NCI-H446 treated with DMSO at 0.1 percent for 48 hours (cell line): ENCODE data around the gene FIBP.

Experiments
- DNase-seq: peaks from one replicate; lab custom pipeline; 2025; lab: John Stamatoyannopoulos, UW

Gene FIBP

DNA sequence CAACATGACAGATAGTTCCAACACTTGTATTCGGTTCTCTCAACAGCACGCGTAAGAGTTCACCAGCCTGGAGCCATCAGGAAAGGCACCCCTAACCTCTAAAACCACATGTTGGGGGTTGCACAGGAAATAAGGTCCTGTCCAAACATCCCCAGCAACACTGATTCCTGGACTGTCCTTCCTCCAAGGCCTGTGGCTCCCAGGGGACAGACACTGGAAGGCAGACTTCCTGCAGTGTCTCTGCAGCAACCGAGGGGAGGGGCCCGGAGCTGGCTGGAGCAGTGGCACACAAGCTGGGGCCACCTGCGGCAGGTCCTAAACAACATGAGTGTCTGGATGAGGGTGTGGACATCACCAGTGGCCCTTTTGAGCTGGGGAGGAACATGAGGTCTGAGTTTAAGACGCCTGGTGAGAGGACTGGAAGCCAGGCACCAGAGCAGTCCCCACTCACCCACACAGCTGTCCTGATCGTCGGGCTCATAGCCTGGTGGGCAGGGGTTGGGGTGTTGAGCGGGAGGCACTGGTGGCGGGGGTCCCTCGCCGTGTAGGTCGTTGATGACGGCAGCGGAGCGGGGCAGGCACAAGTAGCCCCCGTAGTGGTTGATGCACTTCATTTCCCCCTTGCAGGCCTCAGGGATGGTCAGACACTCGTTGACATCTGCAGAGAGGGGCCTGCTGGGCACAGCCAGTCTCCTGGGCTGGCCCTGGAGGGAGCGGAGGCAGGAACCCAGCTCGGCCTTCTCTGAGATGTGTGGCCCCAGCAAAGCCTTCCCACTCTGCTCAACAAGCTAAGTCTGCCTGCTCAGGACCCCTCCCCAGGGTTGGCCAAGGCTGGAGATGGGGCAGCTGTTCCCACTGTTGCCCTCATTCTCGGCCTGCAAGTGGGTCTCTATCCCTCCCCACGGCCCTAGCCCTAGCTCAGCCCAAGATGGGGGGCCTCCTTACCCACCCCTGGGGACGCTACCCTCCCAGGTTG lies 17.3 kb downstream of the FIBP start:
- DNase-seq: no peak

DNA sequence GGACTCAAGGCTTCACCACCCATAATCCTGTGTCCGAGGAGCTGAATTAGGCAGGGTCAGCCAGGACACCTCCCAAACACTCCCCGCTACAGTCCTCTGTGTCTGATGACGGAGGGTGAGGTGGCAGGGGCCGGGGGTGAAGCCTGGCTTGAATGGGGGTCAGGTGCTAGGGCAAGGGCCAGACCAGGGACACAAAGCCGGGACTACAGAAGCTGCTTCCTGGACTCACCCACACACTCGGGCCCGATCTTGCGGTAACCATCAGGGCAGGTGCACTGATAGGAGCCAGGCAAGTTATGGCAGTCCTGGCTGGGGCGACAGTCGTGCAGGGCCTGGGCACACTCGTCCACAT lies 18.0 kb downstream of the FIBP start:
- no peak for DNase-seq

DNA sequence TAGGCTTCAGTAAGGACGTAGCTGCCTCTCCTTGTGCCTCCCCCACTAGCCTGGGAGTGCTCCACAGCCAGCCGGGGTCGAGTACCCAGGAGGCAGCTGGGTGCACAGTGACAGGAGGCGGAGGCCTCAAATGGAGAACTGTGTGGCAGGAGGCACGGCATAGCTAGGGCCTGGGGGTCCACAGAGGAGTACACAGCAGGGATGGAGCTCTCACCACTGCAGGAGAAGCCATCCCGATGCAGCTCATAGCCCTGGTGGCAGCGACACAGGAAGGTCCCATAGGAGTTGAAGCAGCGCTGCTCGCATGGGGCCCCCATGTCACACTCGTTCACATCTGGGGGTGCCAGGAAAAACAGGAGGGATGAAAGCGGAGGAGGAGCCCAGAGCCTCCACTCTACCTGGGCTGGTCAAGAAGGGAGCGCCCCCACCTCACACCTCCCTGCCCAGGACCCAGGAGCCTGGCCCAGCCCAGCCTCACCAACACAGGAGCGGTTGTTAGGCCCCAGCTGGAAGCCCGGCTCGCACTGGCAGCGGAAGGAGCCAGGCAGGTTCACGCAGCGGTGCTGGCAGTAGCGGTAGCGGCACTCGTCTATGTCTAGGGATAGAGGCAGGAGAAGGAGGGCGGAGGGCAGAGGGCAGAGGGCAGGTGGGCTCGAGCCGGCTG lies 18.5 kb downstream of the FIBP start:
- DNase-seq: no peak

DNA sequence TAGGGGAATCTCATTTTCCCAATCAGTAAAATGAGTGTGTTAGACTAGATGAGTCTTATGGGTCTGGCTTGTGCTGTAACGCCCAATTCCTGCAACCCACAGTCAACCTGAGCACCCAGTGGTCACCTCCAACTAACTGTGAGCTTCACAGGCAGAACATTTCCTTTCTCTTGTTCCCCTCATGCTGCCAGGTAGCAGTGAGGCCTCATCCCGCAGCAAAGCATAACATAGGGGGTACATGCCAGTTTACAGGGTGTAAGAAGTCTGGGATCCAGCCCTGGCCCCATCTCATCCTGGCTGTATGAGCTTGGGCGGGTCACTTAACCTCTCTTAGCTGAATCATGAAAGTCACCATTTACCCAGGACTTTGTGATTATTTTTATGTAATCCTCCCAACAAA lies 19.4 kb downstream of the FIBP start:
- DNase-seq: no peak

DNA sequence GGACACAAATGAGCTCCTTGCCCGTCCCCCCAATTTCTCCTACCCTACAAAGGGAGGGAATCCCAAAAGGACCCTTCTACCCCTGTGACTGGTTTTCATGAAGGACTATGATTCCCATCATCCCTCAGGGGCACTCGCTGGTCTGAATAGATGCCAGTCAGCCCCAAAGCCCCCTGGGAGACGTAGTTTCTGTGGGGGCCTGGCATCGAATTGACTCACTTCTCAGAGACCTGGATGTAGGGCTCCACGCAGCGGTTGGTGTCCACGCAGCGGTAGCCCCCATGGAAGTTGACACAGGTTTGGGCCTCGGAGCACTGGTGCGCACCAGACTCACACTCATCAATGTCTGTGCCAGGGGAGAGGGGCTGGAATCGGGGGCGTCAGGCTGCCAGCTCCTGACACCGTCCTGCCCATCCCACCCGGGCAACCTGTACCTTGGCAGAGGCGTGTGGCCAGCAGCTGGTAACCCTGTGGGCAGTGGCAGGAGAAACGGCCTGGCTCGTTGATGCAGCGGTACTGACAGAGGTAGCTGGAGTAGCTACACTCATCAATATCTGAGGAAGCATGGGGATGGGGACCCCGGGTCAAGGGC lies 20.1 kb downstream of the FIBP start:
- no peak for DNase-seq

DNA sequence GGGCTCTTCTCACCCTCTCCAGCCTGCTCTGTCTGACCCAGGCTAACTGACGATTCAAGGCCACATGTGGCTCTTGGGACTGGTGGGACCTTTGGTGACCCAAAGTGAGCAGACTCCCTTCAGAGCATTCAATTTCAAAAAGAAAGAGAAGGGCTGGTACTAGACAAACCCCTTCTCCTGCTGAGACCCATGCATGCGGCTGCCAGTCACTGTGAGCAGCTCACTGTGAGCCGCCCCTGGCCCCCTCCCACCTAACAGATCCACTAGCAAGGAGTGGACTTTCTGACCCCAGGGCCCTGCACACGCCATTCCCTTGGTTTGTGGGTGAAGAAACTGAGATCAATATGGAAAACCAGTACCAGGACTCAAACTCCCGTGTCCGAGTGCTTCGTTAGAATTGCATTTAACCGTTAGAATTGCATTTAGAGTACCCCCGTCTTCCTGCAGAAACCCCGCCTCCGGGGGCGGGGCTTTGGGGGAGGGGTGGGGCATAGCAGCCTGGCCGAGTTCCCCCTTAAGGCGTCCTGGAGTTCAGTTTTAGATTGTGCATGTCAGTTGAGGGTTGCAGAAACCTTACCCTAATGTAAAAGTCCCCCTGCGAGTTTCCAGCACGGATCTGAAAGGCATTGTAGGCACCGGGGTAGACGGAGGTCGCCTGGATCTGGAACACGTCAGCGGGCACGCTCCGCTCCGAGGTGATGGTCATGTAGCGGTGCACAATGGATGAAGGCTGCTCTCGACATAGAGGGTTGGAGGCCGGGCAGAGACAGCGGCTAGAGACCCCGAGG lies 20.8 kb downstream of the FIBP start:
- no peak for DNase-seq

DNA sequence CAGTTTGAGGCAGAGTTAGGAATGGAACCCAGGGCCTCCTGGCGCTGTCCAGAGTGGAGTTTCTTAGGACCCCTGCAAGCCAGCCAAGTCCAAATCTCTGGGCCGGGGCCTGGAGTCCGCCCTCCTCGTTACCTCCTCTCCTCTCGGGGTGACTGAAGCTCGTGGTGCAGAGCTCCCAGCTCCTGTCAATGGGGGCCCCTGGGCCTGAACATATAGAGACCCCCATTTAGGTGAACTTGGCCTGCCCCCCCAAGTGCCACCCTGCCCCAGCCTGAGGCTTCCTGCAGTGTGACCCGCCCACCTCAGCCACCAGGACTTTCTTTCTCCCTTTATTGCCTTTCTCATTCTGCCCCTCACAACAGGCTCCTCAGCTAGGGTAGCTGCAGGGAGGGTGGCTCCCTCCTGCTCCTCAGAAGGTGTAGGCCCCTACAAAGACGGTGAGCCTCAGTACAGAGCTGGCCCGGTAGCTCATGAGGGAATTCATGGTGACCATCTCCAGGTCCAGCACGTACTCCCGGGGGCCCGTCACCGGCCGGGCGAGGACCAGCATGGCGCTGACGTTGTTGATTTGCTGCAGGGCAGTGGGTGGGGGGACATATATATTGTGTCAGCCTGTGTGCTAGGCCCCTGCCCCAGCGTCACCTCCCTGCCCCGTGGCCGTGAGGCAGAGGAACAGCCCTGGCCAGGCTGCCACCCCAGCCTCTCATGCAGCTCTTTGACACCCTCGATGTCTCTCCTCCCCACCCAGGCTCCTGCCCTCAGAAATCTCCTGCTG lies 21.6 kb downstream of the FIBP start:
- no peak for DNase-seq

DNA sequence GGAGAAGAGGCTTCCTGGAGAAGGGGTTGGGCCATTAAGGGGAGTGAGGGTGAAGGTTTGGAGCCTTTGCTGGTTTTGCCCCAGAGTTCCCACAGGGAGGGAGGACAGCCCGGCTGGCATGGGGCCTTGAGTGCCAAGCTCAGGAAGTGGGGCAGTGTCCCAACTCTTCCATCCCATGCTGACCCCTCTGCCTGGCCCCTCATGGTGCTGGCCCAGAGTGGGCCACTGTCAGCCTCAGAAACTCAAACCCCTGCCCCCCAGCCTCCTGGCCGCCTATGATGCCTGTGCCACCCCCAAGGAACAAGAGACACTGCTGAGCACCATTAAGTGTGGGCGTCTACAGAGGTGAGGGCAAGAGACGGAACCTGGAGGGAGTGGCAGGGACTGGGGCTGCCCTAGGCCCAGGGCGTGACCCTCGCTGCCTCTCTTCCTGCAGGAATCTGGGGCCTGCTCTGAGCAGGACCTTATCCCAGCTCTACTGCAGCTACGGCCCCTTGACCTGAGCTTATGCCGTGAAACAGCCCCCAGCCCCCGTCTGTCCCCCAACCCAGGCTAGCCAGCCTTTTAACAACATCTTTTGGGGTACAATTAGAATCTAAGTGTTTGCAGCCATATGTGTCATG lies 22.6 kb downstream of the FIBP start:
- no peak for DNase-seq

DNA sequence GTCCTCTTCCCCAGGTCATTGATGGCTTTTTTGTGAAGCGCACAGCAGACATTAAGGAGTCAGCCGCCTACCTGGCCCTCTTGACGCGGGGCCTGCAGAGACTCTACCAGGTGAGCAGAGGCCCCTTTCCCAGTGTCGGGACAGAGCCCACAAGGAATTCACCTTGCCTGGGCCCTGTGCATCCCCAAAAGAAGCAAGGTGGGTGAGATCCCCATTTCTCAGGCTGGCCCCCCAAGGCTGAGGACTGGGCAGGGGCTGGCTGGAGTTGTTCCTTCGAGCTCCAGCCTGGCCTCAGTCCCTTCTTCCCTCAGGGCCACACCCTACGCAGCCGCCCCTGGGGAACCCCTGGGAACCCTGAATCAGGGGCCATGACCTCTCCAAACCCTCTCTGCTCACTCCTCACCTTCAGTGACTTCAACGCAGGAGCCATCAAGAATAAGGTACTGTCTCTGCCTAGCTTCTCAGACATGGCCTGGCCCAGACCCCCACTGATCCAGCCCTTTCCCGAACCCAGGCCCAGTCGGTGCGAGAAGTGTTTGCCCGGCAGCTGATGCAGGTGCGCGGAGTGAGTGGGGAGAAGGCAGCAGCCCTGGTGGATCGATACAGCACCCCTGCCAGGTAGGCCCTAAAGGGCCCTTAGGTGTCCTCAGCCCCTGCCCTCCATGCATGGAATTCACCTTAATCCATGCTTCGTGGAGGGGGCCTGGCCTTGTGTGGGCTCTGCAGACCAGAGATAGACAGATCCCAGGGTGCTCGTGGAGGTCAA lies 23.4 kb downstream of the FIBP start:
- DNase-seq: no peak

DNA sequence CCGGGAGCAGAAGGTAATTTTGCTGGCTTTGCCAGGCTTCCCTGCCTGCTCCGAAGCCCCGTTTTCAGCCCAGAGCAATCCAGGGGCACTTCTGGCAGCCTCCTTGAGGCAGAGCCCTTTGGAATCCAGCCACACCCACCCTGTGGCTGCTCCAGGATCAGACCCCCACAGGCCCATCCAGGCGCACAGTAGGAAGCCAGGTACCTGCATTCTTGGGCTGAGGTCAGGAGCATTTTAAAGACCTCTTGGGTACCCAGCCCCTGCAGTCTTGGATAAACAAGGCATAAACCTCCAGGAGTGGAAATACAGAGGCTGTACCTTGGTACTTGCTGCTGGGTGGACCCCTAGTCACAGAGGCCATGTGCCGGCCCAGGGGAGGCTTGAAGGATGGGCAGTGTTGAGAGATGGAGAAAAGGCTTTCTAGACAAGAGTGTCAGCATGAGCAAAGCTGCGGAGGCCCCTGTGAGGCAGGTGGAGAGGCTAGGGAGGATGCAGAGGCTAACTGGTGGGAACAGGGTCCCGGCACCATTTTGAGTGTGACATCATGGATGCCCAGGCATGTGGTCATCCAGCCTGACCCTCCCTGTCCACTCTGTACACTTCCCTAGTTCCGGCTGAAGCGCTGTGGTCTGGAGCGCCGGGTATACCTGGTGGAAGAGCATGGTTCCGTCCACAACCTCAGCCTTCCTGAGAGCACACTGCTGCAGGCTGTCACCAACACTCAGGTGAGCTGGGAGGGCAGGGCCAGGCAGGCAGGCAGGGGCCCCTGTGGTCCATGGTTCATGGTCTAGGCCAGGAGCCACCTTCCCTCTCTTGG lies 24.2 kb downstream of the FIBP start:
- no peak for DNase-seq

DNA sequence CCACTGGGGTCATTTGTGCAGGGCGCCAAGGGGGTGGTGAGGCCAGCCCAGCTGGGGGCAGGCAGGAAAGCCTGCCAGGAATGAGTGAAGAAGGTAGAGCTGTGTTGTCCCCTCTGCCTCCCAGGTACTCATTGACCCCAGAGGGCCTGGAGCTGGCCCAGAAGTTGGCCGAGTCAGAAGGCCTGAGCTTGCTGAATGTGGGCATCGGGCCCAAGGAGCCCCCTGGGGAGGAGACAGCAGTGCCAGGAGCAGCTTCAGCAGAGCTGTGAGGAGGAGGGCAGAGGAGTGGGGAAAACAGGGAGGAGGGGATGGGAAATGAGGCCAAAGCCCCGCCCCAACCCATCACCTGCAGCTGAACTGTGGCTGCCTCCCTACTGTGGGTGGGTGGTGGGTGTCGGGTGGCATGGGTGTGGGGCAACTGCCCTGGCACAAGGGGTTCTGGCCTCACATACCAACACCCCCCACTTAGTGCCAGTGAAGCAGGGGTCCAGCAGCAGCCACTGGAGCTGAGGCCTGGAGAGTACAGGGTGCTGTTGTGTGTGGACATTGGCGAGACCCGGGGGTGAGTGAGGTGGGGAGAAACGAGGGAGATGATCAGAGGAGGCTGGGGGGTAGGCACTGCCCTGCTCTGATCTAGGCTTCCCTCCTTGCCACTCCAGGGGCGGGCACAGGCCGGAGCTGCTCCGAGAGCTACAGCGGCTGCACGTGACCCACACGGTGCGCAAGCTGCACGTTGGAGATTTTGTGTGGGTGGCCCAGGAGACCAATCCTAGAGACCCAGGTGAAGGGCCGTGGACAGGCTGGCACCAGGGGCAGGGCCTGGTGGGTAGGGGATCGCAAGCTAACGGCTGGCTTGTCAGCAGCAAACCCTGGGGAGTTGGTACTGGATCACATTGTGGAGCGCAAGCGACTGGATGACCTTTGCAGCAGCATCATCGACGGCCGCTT lies 25.1 kb downstream of the FIBP start:
- DNase-seq: no peak

DNA sequence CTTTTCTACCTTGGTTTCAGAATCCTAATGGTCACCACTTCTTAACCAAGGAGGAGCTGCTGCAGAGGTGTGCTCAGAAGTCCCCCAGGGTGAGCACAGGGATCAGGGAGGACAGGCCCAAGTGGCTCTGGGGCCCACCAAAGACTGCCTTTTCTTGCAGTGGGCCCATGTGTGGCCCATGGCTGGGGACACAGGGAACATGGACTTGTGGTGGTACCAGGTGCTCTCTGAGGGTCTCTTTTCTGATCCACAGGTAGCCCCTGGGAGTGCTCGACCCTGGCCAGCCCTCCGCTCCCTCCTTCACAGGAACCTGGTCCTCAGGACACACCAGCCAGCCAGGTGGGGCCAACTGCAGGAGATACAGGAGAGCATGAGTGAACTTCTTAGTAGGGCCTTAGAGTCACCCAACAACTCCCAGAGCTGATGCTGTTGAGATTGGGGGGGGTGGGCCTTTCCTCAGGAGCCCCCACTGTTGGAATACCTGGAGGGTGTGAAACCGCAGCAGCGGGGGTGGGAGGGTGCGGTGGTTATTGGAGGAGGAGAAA lies 26.0 kb downstream of the FIBP start:
- no peak for DNase-seq

DNA sequence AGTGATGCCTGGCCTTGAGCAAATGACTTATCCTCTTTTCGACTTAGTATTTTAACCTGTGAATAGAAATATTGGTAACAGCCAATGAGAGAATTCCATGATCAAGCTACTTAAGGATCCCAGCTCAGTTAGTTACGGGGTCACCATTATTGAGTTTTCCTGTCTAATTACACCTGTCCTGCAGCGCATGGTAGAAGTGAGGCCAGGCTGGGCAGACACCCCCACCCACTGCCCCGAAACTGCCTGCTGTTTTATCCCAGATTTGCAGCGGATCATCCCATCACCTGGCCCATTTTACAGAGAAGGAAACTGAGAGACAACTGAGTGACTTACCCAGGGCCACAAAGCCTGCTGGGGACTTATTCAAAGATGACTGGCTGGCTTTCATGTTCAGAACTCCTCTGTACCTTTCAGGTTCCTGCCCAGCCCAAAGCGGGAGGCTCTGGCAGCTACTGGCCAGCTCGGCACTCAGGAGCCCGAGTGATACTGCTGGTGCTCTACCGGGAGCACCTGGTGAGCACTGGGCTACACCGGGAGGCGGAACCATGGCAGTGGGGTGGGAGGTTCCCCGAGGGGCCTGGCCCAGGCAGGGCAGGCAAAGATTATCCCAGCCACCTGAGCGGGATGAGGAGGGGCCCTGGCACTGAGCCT lies 26.6 kb downstream of the FIBP start:
- DNase-seq: no peak

DNA sequence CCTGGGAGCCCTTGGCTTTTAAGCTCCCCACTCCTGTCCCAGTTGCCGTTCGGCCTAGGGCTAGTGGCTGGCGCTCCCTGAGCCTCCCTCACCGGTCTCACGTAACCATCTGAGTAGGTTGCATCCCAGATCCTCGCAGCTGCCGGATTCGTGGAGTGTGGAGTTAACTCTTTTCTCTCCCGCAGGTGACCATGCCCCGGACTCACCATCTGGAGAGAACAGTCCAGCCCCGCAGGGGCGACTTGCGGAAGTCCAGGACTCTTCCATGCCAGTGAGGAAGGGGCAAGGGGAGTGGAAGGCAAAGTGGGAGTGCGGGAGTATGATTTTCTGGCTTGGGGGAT lies 27.1 kb downstream of the FIBP start:
- no peak for DNase-seq

DNA sequence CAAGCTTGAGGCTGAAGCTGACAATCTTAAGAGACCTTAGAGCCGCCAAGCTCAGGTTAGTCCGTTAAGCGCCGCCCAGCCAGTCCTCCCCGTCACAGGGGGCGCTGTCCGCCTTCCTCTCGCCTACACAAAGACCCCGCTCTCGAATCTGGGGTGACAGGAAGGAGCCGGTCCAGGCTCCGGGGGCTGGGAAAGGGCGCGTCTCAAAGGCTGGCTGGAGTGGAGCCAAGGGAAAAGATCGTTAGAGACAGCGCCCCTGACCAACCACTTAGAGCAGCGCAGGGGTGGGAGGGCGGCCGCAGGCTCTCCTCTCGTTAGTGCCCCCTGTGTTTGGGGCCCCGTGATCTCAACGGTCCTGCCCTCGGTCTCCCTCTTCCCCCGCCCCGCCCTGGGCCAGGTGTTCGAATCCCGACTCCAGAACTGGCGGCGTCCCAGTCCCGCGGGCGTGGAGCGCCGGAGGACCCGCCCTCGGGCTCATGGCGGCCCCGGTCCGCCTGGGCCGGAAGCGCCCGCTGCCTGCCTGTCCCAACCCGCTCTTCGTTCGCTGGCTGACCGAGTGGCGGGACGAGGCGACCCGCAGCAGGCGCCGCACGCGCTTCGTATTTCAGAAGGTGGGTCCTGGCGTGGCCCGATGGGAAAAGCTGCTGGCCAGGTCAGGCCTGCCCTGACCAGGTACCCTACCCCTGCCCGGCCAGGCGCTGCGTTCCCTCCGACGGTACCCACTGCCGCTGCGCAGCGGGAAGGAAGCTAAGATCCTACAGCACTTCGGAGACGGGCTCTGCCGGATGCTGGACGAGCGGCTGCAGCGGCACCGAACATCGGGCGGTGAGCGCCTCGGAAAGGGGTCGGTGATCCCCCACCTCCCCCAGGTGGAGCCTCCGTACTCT lies 27.8 kb downstream of the FIBP start, which contains the start of gene MUS81:
Gene MUS81, plus strand, starts transcription at position 156 of the 887 bp plus-strand sequence. Its CDS starts 321 bp downstream, at position 477.
- peak; percentile 95 for DNase-seq

DNA sequence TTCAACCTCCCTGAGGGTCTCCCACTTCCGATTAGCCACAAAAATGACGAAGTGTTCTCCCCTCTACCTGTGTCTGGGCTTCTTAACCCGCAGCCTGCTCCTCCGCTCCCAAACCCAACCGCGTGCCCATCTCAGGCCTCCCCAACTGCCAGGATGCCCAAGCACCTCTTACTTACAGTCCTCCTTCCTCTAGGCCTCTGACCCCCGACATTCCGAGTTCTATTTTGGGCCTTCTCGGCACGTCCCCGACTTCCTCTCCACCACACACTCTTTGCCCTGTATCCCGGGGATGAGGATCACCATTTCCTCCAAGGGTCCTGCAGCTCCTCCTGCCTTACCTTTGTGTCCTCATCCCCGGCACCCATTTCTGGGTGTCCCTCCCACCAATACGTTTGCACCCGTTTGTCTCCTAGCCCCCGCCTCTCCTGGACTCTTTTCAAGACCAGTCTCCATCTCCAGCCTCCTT lies 28.4 kb downstream of the FIBP start:
- DNase-seq: no peak
